B cell (primary cell): ENCODE measurements around the gene ZNF385A. TPM values are rescaled to one million over a fixed set of nuclear protein-coding genes. Genes with fewer than 3 reads are reported as not detected.

ENCODE experiments used
- ATAC-seq: fragments of 200-7000 bp; cut with Tn5 transposase; one replicate; pipeline ENCODE4 v1.10.0; 2021; ENCODE audit warnings: low read depth, mild to moderate bottlenecking, moderate number of reproducible peaks, moderate library complexity
- CTCF ChIA-PET: fragments of 350-600 bp; sonication (Branson Sonifier 250); formaldehyde crosslinking; loops from one replicate; lab custom pipeline; 2021; ENCODE audit warnings: antibody characterized with exemption, inconsistent platforms; lab: Charles Lee
- POLR2A ChIA-PET: fragments of 350-600 bp; sonication (Branson Sonifier 250); formaldehyde crosslinking; loops from one replicate; lab custom pipeline; 2021; ENCODE audit warnings: antibody characterized with exemption; lab: Charles Lee
- DNase-seq: peaks from one replicate; pipeline ENCODE4 v3.0.0; 2013
- H2AFZ ChIP-seq: 2 replicates; pipeline ENCODE4 v1.6.1; 2012; ENCODE audit warnings: mild to moderate bottlenecking, low read depth, low read length; ENCODE audit not compliant: insufficient read depth, poor library complexity, severe bottlenecking
- H3K27ac ChIP-seq, 2 donors: 1 replicate in 1 of 2; 2 replicates in 1 of 2; pipeline ENCODE4 v1.5.1; 2012 to 2013; ENCODE audit warnings: low read length in 2 of 2, mild to moderate bottlenecking in 2 of 2, moderate library complexity in 1 of 2
- H3K27me3 ChIP-seq, 4 experiments: fragments of 200-600 bp in 1 of 4; sonication (generic) in 1 of 4; replicated peaks in 1 of 4; 1 replicate in 2 of 4; 2 replicates in 2 of 4; pipeline versions ENCODE4 v1.6.1 to v1.7.0; 2013 to 2016; ENCODE audit warnings: low read length in 3 of 4, mild to moderate bottlenecking in 2 of 4, mixed read lengths in 1 of 4, moderate library complexity in 1 of 4; ENCODE audit not compliant: insufficient read depth in 4 of 4, control insufficient read depth in 3 of 4; ENCODE audit errors: control extremely low read depth in 1 of 4
- H3K36me3 ChIP-seq, 2 experiments: replicated peaks in 1 of 2; 1 replicate in 1 of 2; 2 replicates in 1 of 2; pipeline versions ENCODE4 v1.6.1 to v1.7.1; 2013; ENCODE audit warnings: low read length in 1 of 2; ENCODE audit not compliant: insufficient read depth in 2 of 2, control insufficient read depth in 1 of 2; ENCODE audit errors: control extremely low read depth in 1 of 2, extremely low read depth in 1 of 2
- H3K4me1 ChIP-seq, 2 donors: fragments of 200-600 bp in 1 of 2; sonication (generic) in 1 of 2; 1 replicate in 1 of 2; 2 replicates in 1 of 2; pipeline versions ENCODE4 v1.5.1 to v1.6.1; 2013 to 2017; ENCODE audit warnings: low read length in 2 of 2; ENCODE audit not compliant: control insufficient read depth in 2 of 2, insufficient read depth in 2 of 2
- H3K4me2 ChIP-seq: replicated peaks from 2 replicates; pipeline ENCODE3; 2012; ENCODE audit warnings: mild to moderate bottlenecking, low read depth, low read length; ENCODE audit not compliant: poor library complexity, severe bottlenecking
- H3K4me3 ChIP-seq, 5 experiments: fragments of 200-600 bp in 1 of 5; sonication (generic) in 1 of 5; 1 replicate in 3 of 5; 2 replicates in 2 of 5; pipeline versions ENCODE4 v1.5.1 to v1.7.0; 2011 to 2016; ENCODE audit warnings: low read length in 4 of 5, mild to moderate bottlenecking in 4 of 5, low read depth in 2 of 5, control low read depth in 1 of 5, moderate library complexity in 1 of 5; ENCODE audit not compliant: insufficient read depth in 1 of 5; ENCODE audit errors: control extremely low read depth in 1 of 5, extremely low read depth in 1 of 5
- H3K79me2 ChIP-seq: fragments of 200-600 bp; sonication (generic); one replicate; pipeline ENCODE4 v1.6.0; 2016; ENCODE audit warnings: low read length; ENCODE audit not compliant: control insufficient read depth, insufficient read depth
- H3K9ac ChIP-seq: fragments of 200-600 bp; sonication (generic); 2 replicates; pipeline ENCODE4 v1.6.1; 2017; ENCODE audit warnings: mild to moderate bottlenecking, low read length, moderate library complexity
- H3K9me3 ChIP-seq, 3 donors: one replicate each; pipeline versions ENCODE4 v1.6.1 to v1.7.1; 2013; ENCODE audit warnings: low read length in 2 of 3; ENCODE audit not compliant: control insufficient read depth in 2 of 3, insufficient read depth in 1 of 3; ENCODE audit errors: control extremely low read depth in 1 of 3
- H4K20me1 ChIP-seq: 2 replicates; pipeline ENCODE4 v1.6.0; 2012; ENCODE audit warnings: mild to moderate bottlenecking, low read length; ENCODE audit not compliant: insufficient read depth, control insufficient read depth, poor library complexity, severe bottlenecking
- H3K27ac Mint-ChIP-seq: one replicate; pipeline ENCODE4 v1.8.0; 2021; ENCODE audit warnings: mixed read lengths
- H3K27me3 Mint-ChIP-seq: one replicate; pipeline ENCODE4 v1.8.0; 2021; ENCODE audit warnings: mixed read lengths
- H3K4me1 Mint-ChIP-seq: one replicate; pipeline ENCODE4 v1.8.0; 2021; ENCODE audit warnings: mixed read lengths
- H3K4me3 Mint-ChIP-seq: one replicate; pipeline ENCODE4 v1.8.0; 2021; ENCODE audit warnings: mixed read lengths
- H3K9me3 Mint-ChIP-seq: one replicate; pipeline ENCODE4 v1.8.0; 2022; ENCODE audit warnings: mixed read lengths; ENCODE audit not compliant: insufficient read depth
- CTCF ChIP-seq: fragments of 200-600 bp; IDR thresholded peaks from one replicate; pipeline ENCODE4 v1.8.0; 2022; ENCODE audit warnings: antibody characterized with exemption, mild to moderate bottlenecking
- EZH2 ChIP-seq: IDR thresholded peaks from 2 replicates; pipeline ENCODE4 v1.6.1; 2012; ENCODE audit warnings: borderline replicate concordance, low read depth, mild to moderate bottlenecking, moderate library complexity, low read length; ENCODE audit not compliant: insufficient read depth, poor library complexity, severe bottlenecking
- WGBS: methylation state at CpG from one replicate; pipeline ENCODE4 v1.1.5; 2013; ENCODE audit warnings: missing lambda C conversion rate; ENCODE audit not compliant: insufficient coverage; 5-methylcytosine and 5-hydroxymethylcytosine counted together
- intact Hi-C: fragments of 100-400 bp; cut with micrococcal nuclease; formaldehyde crosslinking; loops from one replicate; pipeline ENCODE4 v1.10.0; 2022
- polyA plus RNA-seq: library from polyadenylated mRNA; depleted of rRNA; stranded (reverse); fragments of >200 nt; gene quantifications from 2 replicates; pipeline ENCODE4 v1.2.3, GENCODE V29; 2012
- total RNA-seq, 2 donors: library from RNA; stranded (reverse); fragments of 120-200 nt in 1 of 2; gene quantifications; 1 replicate in 1 of 2; 2 replicates in 1 of 2; pipeline versions ENCODE4 v1.2.3 to v1.2.4, GENCODE V29; 2013 to 2022

The ZNF385A gene
- total and polyA plus RNA-seq, 2 donors (not counting 1 experiment from before 2014, with no cell fraction given): 4.9 to 5.1 TPM

GRCh38 chr12:54329759-54330158 is 54.8 kb downstream of the ZNF385A start:
- H3K4me2 ChIP-seq: no peak overlapping the region
- POLR2A ChIA-PET: no interaction called here

More at GRCh38 chr12:54329759-54330158, 54.8 kb downstream of the ZNF385A start:
- Mint-ChIP-seq H3K4me1 (peaks cover 41% of the 10 kb centered on the region), H3K4me3 (no peak overlapping the region), H3K27ac (no peak overlapping the region), H3K27me3 (no peaks in the 10 kb centered on the region), H3K9me3 (no peaks in the 10 kb centered on the region)
- peaks cover 9 to 11% of the 10 kb centered on the region in 2 donors for H3K4me1 ChIP-seq
- TF ChIP-seq EZH2 (no peak), CTCF (no peak)
- no peaks in the 10 kb centered on the region for H3K27me3 ChIP-seq
- peaks cover 0 to 22% of the 10 kb centered on the region in 2 experiments for H3K36me3 ChIP-seq
- CTCF ChIA-PET: interaction anchor here (0.9 to 1.6 kb wide), 4 partner anchors 9 to 78 kb away, joined by 3 to 4 read pairs (median 4); no protein-coding TSS in a partner anchor
- intact Hi-C loops: no loop called here
- no peak overlapping the region for H3K4me3 ChIP-seq
- peaks cover 12% of the 10 kb centered on the region for H4K20me1 ChIP-seq
- no peak overlapping the region for H3K9ac ChIP-seq
- ATAC-seq: no peak
- H3K79me2 ChIP-seq: peaks cover 85% of the 10 kb centered on the region
- no peak overlapping the region for H2AFZ ChIP-seq
- DNase-seq: no peak
- no peak overlapping the region for H3K27ac ChIP-seq
- no peaks in the 10 kb centered on the region for H3K9me3 ChIP-seq
- WGBS: 100% methylated on average over 2 of the region's 5 CpGs
